NCI-H2029 (cell line): ENCODE measurements around the gene SOD3.

Experiments used
- DNase-seq: peaks from one replicate; lab custom pipeline; 2025; lab: John Stamatoyannopoulos, UW

SOD3 gene

DNA sequence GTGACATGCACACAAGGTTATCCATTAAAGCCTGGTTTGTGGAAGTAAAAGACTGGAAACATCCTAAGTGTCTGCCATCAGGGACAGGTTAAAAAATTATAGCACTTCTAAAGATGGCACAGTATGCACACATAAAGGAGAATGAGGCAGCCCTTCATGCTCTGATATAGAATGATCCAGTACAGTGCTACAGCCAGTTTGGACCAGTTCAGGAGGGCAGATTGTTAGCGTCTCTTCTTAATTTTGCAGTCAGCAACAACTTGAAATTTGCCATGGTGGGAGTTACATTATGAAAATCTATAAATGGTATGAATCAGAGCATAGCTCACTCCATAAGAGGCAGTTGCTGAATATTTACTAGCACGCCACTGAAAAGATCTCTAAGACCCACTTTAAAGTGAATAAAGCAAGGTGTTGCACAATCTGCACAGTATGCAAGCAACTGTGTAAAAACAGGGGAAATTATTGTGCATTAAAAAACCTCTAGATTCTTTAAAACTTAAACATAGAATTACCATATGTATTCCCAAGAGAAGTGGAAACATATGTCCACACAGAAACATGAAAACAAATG lies 20.3 kb upstream of the SOD3 start:
- DNase-seq = no peak

- DNase-seq = no peak
Measured at GRCh38 chr4:24775750-24776149, 19.6 kb upstream of the SOD3 start.

DNA sequence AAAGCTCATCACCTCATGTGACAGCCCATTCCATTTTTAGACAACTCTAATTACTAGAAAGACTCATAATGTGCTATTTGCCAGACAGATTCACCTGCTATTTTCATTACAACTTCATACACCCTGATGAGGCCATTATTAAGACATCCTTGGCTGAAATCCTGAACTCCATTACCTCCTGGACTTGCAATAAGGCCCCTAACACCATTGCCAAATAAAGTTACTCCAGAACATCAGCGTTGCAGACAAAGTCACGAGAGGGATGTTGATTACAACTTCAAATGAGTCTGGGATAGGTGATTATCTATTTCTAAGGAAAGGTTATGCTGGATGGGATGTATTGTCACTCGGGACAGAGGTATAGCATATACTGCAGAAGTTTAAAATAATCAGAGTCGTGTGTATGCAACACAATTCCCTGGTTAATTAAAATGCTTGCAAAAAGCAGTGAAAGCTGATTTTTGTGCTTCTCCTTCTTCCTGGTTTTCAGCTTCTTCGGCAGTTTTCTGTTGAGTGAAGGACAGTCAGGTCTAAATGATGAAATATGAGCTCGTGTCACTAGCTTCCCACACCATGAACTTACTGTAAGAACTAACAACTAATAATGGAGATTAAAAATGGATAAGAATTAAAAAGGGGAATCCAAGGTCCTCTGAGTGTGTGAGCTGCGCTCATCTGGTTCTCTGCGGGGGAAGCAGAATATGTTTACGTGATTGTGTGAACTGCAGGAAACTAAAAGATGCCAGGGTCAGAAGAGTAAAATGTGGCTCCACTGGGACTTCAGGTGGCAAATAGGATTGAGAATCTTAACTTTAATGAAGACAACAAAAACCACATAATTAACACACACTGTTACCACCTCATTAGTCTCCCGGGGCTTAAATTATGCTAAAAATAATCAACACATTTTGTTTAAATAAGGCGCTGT lies 17.6 kb upstream of the SOD3 start:
- DNase-seq = no peak

GRCh38 chr4:24778464-24779225 lies 16.7 kb upstream of the SOD3 start:
- no peak for DNase-seq

- no peak for DNase-seq
Measured at GRCh38 chr4:24780936-24781495, 14.4 kb upstream of the SOD3 start.

- no peak for DNase-seq
Measured at GRCh38 chr4:24781999-24782745, 13.2 kb upstream of the SOD3 start.

DNA sequence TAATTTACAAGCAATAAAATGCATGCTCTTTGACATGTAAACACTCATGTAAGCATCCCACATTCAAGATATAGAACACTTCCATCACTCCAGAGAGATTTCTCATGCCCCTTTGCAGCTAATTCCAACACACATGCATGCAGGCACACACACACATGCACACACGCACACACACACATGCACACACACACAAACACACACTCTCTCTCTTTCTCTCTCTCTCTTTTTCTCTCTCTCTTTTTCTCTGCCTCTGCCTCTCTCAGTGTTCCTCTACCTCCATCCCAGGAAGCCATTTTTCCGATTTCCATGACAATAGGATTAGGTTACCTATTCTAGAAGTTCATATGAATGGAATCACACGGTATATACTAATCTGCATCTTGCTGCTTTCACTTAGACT lies 11.9 kb upstream of the SOD3 start:
- DNase-seq = no peak

- DNase-seq = no peak
Measured at GRCh38 chr4:24791043-24791442, 4.3 kb upstream of the SOD3 start.

DNA sequence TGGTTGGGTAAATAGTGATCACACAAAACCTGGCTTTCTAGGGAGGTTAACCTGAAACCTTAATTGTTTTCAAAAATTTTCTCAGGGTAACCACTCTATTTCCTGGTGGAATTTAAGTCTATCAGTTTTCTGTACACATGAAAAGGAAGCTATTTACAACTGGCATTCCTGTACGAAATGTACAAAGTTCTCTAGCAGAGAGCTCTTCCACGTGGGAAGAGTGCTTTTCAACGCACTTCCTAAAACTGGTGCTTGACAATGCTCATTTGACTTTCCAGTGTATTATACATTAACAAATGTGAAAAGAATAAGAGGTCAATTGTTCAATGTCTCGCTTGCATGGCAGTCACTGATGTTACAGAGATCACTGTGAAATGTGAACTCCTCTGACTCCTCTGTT lies 2.8 kb upstream of the SOD3 start:
- no peak for DNase-seq

- DNase-seq = no peak
Measured at GRCh38 chr4:24793219-24794005, 2.0 kb upstream of the SOD3 start.

DNA sequence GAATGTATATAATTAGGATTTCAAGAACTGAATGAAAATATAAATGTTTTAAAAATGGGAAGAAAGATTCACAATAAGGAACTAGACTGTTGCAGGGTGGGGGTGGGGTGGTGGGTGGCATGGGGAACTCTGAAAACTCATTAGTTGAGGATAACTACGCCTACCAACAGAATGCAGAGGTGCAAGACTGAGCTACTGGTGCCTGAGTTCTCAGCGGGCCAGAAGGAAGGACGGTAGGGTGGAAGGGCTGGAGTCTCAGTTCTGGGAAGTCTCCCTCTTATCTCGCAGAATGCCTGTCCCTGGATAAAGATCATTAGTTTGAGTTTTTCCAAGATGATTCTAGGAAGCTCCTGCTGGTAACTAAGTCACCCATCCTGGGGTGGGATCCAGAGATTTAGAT lies 1.3 kb upstream of the SOD3 start:
- DNase-seq = no peak

GRCh38 chr4:24794480-24794879 lies 893 bp upstream of the SOD3 start:
- no peak for DNase-seq

DNA sequence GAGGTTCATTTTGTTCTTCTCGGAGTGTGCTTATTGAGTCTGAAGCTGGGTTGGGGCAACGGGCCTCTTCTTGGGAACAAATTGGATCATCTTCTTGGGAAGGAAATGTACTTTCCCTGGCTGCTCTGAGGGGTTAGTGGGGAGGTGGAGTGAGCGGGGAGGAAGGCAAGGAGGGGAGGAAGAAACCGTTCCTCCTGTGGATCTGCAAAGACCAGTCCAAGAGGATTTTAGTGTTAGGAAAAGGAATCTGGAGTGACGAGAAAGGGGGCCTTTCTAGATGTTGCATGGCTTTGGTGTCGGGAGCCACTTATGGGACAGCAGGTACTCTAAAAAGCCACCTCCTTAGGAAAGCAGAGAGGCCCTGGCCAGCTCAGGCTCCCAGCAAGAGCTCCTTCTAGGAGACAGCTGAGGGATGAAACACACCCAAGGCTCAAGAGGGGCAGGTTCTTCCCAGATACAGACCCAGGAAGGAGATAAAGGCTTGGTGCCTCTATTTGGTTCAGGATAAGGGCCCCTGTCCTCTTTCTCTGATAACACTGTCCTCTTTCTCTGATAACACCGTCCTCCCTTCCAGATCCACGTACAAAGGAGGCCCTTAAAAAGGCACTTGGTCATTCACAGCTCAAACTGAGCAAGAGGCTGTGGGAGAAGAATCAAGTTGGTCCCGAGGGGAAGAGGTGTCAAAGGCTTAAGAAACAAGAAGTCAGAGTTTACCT lies 451 bp downstream of the SOD3 start:
- no peak for DNase-seq

- no peak for DNase-seq
Measured at GRCh38 chr4:24796620-24797019, 1.2 kb downstream of the SOD3 start.

GRCh38 chr4:24798036-24798610 lies 2.8 kb downstream of the SOD3 start:
- DNase-seq = no peak

- no peak for DNase-seq
Measured at GRCh38 chr4:24799196-24799543, 3.8 kb downstream of the SOD3 start.

GRCh38 chr4:24799544-24800324 lies 4.4 kb downstream of the SOD3 start:
- DNase-seq = no peak

- no peak for DNase-seq
Measured at GRCh38 chr4:24800325-24800895, 5.0 kb downstream of the SOD3 start.
